Muscle layer of duodenum (tissue), 2 donors: ENCODE data around the gene CHMP4B.

Source experiments
- H3K27ac ChIP-seq: one replicate; pipeline ENCODE4 v1.7.0; 2013; ENCODE audit warnings: mild to moderate bottlenecking, low read length
- H3K27me3 ChIP-seq: one replicate; pipeline ENCODE4 v1.7.0; 2013; ENCODE audit warnings: low read depth, mild to moderate bottlenecking, control low read depth, low read length
- H3K36me3 ChIP-seq, 2 donors: one replicate each; pipeline ENCODE4 v1.7.0; 2013; ENCODE audit warnings: low read length in 2 of 2, control low read depth in 1 of 2, mild to moderate bottlenecking in 1 of 2; ENCODE audit not compliant: insufficient read depth in 2 of 2, control insufficient read depth in 1 of 2
- H3K4me1 ChIP-seq, 2 donors: one replicate each; pipeline ENCODE4 v1.7.0; 2013; ENCODE audit warnings: low read length in 2 of 2, mild to moderate bottlenecking in 2 of 2, control low read depth in 1 of 2, moderate library complexity in 1 of 2; ENCODE audit not compliant: insufficient read depth in 2 of 2, control insufficient read depth in 1 of 2
- H3K4me3 ChIP-seq, 2 donors: one replicate each; pipeline ENCODE4 v1.7.0; 2013; ENCODE audit warnings: low read length in 2 of 2, low read depth in 1 of 2, mild to moderate bottlenecking in 1 of 2
- H3K9me3 ChIP-seq, 2 donors: one replicate each; pipeline ENCODE4 v1.7.0; 2013; ENCODE audit warnings: low read length in 2 of 2, control low read depth in 1 of 2, mild to moderate bottlenecking in 1 of 2; ENCODE audit not compliant: control insufficient read depth in 1 of 2
- donor health status: healthy.

CHMP4B gene

DNA sequence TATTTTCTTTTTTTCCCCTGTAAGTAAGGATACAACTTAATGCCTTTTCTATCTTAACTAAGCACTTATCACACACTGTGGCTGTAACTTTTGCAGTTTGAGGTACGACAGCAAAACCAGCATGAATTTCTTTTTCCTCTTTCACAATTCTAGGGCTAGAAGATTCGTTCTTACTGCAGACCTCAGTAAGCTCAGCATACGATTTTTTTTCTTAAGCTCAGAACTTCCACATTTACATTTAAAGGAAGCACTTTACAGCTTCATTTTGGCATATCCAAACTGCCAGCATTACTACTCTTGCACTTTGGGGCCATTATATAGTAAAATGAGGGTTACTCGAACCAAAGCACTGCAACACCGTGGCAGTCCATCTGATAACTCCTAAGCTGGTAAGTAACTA lies 889 bp upstream of the CHMP4B start:
- Histone ChIP-seq H3K9me3 (no peaks in the 10 kb centered on the region), H3K4me1 (peaks cover 20 to 35% of the 10 kb centered on the region in 2 donors), H3K36me3 (peaks cover 0 to 12% of the 10 kb centered on the region in 2 donors), H3K4me3 (no peak overlapping the region), H3K27ac (no peak overlapping the region), H3K27me3 (no peaks in the 10 kb centered on the region)

DNA sequence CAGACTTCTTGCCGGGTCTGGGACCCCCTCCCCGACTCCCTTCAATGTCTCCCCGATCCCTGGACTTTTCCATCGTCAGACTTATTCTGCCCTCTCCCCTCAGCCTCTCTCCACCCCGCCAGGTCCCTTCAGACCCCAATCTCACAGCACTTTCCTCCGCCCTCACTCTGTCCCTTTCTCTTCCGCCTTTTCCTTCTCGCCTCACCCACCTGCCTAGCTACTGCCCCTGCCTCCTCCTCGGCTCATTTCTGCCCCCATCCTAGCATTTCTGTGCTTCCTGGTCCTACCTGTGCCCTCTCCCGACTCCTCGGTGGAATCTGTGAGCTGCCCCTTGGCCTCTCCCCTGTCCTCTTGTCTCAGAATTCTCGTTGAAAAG lies 616 bp downstream of the CHMP4B start:
- no peaks in the 10 kb centered on the region for H3K9me3 ChIP-seq
- H3K36me3 ChIP-seq: peaks cover 5 to 12% of the 10 kb centered on the region in 2 donors
- H3K27me3 ChIP-seq: no peaks in the 10 kb centered on the region
- H3K4me1 ChIP-seq: peaks cover 20 to 44% of the 10 kb centered on the region in 2 donors
- peak overlapping the region; percentile 99 for H3K27ac ChIP-seq
- H3K4me3 ChIP-seq: peak overlapping the region; percentile 83 to 95

DNA sequence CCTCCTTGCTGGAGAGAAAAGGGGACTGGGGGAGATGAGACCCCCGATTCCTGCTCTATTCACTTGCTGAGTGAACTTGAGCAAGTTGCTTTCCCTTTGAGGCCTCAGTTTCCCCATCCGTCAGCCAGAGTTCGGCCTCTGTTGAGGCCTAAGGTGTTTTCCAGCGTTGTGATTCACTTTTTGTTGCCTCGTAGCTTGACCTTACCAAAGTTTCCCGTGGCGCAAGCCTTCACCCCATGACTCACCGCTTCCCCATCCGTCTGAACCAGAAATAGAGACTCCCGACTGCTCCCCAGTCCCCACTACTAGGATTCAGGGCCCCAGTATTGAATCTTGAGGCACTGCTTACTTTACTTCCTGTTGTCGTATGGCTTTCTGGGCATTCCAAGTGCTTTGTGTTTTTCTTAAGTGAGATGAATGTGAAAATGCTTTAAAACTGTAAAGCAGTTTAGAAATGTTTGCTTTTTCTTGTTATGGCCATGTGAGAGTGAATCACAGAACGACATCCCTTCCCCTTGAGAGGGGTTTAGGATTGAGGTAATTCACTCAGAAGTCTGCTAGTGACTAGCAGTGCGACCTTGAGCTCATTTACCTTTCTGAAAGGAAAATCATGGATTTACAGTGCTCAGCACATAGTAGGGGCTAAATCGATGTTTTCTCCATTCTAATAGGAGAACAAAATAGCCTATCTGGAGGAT lies 1.2 kb downstream of the CHMP4B start:
- Histone ChIP-seq H3K27ac (peak overlapping the region; percentile 99), H3K4me3 (peak overlapping the region; percentile 83 to 95), H3K9me3 (no peaks in the 10 kb centered on the region), H3K27me3 (no peaks in the 10 kb centered on the region), H3K36me3 (peaks cover 5 to 12% of the 10 kb centered on the region in 2 donors), H3K4me1 (peaks cover 20 to 49% of the 10 kb centered on the region in 2 donors)

DNA sequence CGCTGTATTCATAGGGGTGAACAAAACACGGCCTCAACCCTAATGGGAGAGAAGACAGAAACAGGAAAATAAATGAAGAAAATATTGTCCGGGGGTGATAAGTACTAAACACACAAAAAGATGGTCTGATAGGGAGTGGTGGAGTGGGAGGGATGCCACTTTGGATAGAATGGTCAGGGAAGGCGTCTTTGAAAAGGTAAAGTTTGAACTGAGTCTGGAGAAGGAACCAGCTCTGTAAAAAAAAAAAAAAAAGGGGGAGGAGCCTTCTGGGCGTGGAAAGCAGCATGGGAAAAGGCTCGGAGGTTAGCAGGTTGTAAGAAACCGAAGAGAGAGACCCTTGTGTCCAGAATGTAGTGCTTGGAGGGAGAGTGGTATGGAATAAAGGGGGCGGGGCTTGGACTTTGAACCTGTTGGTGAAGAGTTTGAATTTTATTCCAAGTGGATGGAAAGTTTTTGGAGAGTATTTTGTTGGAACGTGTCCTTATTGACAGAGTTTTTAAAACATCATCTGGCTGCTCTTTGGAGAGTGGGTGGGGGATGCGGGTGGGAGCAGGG lies 1.8 kb downstream of the CHMP4B start:
- no peaks in the 10 kb centered on the region for H3K27me3 ChIP-seq
- peak overlapping the region; percentile 83 to 95 for H3K4me3 ChIP-seq
- no peaks in the 10 kb centered on the region for H3K9me3 ChIP-seq
- peaks cover 5 to 12% of the 10 kb centered on the region in 2 donors for H3K36me3 ChIP-seq
- H3K27ac ChIP-seq: peak overlapping the region; percentile 99
- peaks cover 24 to 56% of the 10 kb centered on the region in 2 donors for H3K4me1 ChIP-seq

DNA sequence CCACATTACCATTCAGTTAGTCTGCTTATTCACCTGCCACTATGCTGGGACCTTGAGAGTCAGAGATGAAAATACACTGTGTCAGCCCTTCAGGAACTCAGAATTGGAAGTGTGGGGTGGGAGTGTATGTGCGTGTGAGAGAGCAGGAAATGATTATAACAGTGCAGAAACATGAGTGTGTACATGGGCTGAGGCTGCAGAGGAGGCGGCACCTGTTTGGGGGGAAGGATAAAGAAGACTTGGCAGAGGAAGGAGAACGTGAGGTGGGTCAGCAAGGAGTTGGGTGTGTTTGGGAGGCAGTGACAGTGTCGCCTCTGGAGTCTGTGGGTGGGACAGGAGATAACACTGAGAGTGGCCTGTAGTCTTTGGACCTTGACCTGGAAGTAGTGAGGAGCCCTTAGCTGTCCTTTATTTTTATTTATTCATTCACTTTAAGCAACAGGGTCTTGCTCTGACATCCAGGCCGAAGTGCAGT lies 3.1 kb downstream of the CHMP4B start:
- no peaks in the 10 kb centered on the region for H3K9me3 ChIP-seq
- peaks cover 5 to 12% of the 10 kb centered on the region in 2 donors for H3K36me3 ChIP-seq
- H3K4me3 ChIP-seq: peak overlapping the region in 1 of 2 donors; percentile 4
- H3K27me3 ChIP-seq: no peaks in the 10 kb centered on the region
- peaks cover 27 to 67% of the 10 kb centered on the region in 2 donors for H3K4me1 ChIP-seq
- H3K27ac ChIP-seq: no peak overlapping the region

DNA sequence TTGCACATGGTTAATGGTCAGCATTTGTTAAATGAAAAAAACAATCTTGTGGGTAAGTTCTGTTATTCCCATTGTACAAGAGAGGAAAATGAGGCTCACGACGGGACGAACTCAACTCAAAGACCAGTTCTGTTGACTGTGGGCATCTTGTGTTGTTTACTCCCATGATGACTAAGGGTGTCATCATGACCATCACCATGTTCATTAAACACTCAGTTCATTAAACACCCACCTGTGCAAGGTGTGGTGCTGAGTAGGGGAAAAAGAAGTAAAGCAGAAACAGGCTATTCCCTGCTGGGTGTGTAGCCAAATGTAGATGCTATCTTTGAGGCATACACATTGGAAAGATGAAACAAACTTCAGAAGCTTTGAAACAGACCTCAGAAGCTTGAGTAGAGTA lies 4.5 kb downstream of the CHMP4B start:
- Histone ChIP-seq H3K36me3 (peaks cover 5 to 12% of the 10 kb centered on the region in 2 donors), H3K4me1 (peaks cover 23 to 75% of the 10 kb centered on the region in 2 donors), H3K9me3 (no peaks in the 10 kb centered on the region)

DNA sequence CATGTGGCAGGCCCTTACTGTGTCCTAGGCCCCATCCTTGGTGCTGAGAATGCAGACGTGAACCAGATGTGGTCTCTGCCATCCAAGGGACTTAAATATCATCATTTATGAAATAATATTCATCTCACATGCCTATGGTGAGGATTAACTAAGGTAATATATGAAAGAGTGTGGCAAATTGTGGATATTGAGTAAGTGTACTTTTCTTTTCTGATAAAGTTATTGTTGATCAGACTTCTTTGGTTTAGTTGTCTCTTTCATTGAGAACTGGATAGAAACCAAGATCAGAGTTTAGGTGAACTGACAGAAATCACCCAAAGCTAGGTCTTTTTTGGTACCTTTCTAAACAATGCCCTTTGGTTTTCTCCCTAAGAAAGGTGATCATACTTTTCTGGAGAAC lies 5.0 kb downstream of the CHMP4B start:
- Histone ChIP-seq H3K4me3 (no peak overlapping the region), H3K36me3 (peaks cover 5 to 12% of the 10 kb centered on the region in 2 donors), H3K9me3 (no peaks in the 10 kb centered on the region), H3K4me1 (peaks cover 22 to 74% of the 10 kb centered on the region in 2 donors), H3K27ac (no peak overlapping the region), H3K27me3 (no peaks in the 10 kb centered on the region)

More for the DNA sequence above, 4.5 kb downstream of the CHMP4B start:
- Histone ChIP-seq H3K27me3 (no peaks in the 10 kb centered on the region), H3K27ac (no peak overlapping the region), H3K4me3 (no peak overlapping the region)

DNA sequence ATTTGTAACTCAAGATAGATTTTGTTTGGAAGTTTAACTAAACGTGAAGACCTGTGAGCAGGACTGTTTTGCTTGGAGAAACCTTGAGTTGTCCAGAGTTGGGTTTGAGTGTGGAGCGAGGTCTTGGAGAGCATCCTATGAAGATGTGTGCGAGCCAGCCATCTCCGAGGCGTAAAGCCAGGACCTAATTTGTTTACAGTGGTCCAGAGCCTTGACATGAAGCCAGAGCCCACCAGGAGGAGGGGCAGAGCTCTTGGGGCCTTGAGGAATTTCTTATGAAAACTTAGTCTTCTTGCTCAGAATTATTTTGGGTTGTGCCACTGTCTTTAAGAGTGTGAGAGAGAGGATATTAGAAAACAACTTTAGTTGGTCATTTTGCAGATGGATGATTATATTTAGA lies 6.3 kb downstream of the CHMP4B start:
- no peaks in the 10 kb centered on the region for H3K27me3 ChIP-seq
- no peak overlapping the region for H3K27ac ChIP-seq
- H3K9me3 ChIP-seq: no peaks in the 10 kb centered on the region
- peaks cover 22 to 74% of the 10 kb centered on the region in 2 donors for H3K4me1 ChIP-seq
- peaks cover under 1 to 5% of the 10 kb centered on the region in 2 donors for H3K36me3 ChIP-seq
- no peak overlapping the region for H3K4me3 ChIP-seq

DNA sequence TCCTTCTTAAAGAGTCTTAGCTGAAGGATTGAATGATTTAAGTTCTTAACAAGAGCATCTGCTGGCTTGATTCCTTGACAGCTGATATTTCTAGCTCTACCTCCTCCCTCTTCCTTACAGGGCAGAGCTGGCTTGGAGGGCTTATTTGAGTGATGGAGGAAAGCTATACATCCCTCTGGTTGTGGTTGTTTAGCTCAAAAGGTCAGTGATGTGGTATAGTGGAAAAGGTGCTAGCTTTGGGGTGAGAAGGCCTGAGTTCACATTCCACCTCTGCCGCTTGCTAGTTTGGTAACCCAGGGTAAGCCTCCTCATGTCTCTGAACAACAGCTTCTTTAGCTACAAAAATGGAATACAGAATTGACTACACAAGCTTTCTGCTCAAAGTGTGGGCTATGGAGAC lies 8.3 kb downstream of the CHMP4B start:
- Histone ChIP-seq H3K4me3 (no peak overlapping the region), H3K9me3 (no peaks in the 10 kb centered on the region), H3K27ac (no peak overlapping the region), H3K27me3 (no peaks in the 10 kb centered on the region), H3K4me1 (peaks cover 15 to 54% of the 10 kb centered on the region in 2 donors), H3K36me3 (peaks cover 0 to 5% of the 10 kb centered on the region in 2 donors)

DNA sequence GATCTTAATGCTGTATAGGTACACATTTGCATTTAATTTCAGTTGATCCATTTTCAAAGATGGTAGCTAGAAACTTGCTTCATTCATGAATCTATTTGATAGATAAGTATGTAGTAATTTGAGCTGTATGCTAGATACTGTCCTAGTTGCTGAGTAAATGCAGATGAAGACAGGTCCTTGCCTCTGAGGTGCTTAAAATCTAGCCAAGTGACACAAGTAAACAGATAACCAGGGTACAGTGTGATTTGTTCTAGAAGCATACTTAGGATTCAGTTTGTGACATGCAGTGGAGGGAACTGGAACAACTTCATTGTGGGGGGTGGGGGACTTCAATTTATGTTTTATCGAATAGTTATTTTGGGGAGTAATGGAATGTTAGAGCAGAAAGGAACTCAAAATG lies 9.2 kb downstream of the CHMP4B start:
- Histone ChIP-seq H3K27me3 (no peaks in the 10 kb centered on the region), H3K27ac (no peak overlapping the region), H3K4me3 (no peak overlapping the region), H3K36me3 (peaks cover 0 to 5% of the 10 kb centered on the region in 2 donors), H3K4me1 (peaks cover 12 to 45% of the 10 kb centered on the region in 2 donors), H3K9me3 (no peaks in the 10 kb centered on the region)

DNA sequence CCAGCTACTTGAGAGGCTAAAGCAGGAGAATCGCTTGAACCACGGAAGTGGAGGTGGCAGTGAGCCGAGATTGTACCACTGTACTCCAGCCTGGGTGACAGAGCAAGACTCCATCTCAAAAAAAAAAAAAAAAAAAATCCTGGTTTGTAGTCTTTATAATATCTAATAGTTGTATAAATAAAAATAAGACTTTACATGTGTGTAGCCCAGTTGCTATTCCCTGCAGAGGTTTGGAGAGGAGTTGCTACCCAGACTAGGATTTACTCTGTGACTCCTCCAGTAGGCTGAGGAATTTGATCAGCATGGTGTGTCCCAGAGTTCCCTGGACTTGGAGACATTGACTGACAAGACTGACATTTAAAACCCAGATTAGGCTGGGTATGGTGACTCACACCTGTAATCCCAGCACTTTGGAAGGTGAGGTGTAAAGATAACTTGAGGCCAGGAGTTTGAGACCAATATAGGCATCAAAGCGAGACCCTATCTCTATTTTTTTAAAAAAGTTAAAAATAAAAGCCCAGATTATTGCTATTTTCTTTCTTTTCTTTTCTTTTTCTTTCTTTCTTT lies 10.2 kb downstream of the CHMP4B start:
- peaks cover 13 to 49% of the 10 kb centered on the region in 2 donors for H3K4me1 ChIP-seq
- H3K27ac ChIP-seq: no peak overlapping the region
- H3K4me3 ChIP-seq: no peak overlapping the region
- no peaks in the 10 kb centered on the region for H3K36me3 ChIP-seq
- no peaks in the 10 kb centered on the region for H3K27me3 ChIP-seq
- no peaks in the 10 kb centered on the region for H3K9me3 ChIP-seq
